Pancreas (tissue), 10 donors: ENCODE results near the gene SEC24D. TPM values are rescaled to one million over a fixed set of nuclear protein-coding genes. Genes with fewer than 3 reads are reported as not detected.
A peak's percentile ranks its signal among the peaks of the same experiment; 100 is the strongest.

ENCODE experiments used
- ATAC-seq, 4 donors: fragments of 200-7000 bp; cut with Tn5 transposase; one replicate each; pipeline versions ENCODE4 v1.8.0 to v1.9.1; 2020; ENCODE audit warnings: mild to moderate bottlenecking in 4 of 4, moderate library complexity in 4 of 4
- DNase-seq, 6 donors: peaks; one replicate each; pipeline ENCODE4 v3.0.0-alpha.2; 2020
- FAIRE-seq: peaks from 2 replicates; lab custom pipeline; 2012; peaks lifted over from hg19 to GRCh38; lab: Jason Lieb, UNC
- H3K27ac ChIP-seq, 4 donors: fragments of 200-600 bp; sonication (generic); 1 replicate in 3 of 4; 2 replicates in 1 of 4; pipeline versions ENCODE4 v1.5.0 to v1.8.0; 2020
- H3K27me3 ChIP-seq, 4 donors: fragments of 200-600 bp; one replicate each; pipeline ENCODE4 v1.8.0; 2021
- H3K36me3 ChIP-seq, 3 donors: fragments of 200-600 bp; sonication (generic) in 1 of 3; one replicate each; pipeline versions ENCODE4 v1.5.0 to v1.8.0; 2020 to 2021
- H3K4me1 ChIP-seq, 3 donors: fragments of 200-600 bp; one replicate each; pipeline ENCODE4 v1.8.0; 2021
- H3K4me3 ChIP-seq, 4 donors: fragments of 200-600 bp; sonication (generic) in 2 of 4; one replicate each; pipeline versions ENCODE4 v1.5.0 to v1.8.0; 2020 to 2021
- H3K9me3 ChIP-seq, 4 donors: fragments of 200-600 bp; one replicate each; pipeline ENCODE4 v1.8.0; 2021
- CTCF ChIP-seq, 4 donors: fragments of 200-600 bp; sonication (generic) in 3 of 4; IDR thresholded peaks; one replicate each; pipeline versions ENCODE4 v1.5.0 to v1.8.0; 2021; ENCODE audit warnings: antibody characterized with exemption in 4 of 4
- WGBS, 2 donors: extraction: QIAGEN DNeasy Blood & Tissue Kit; methylation state at CpG; one replicate each; pipeline ENCODE4 v1.1.7; 2013; 5-methylcytosine and 5-hydroxymethylcytosine counted together
- intact Hi-C, 3 donors: fragments of 100-400 bp; cut with DNase I; formaldehyde crosslinking; loops; one replicate each; pipeline versions ENCODE4 v1.11.1 to v1.14.2; 2022
- polyA plus RNA-seq, 2 donors: library from polyadenylated mRNA; stranded (reverse); fragments of 200-250 nt; gene quantifications; one replicate each; pipeline ENCODE4 v1.2.3, GENCODE V29; 2013
- total RNA-seq, 6 donors: library from RNA; stranded (reverse); fragmentation: NEBNext Ultra II Directional in 4 of 6; extraction: Animal tissue kit (Norgen Biotek cat#: 25700) in 4 of 6; gene quantifications; one replicate each; pipeline versions ENCODE4 v1.2.1 to v1.2.4, GENCODE V29; 2021 to 2023
- donor health status: healthy with polysubstance abuse.
- donor health status: DM: no; HTN: no; CAD: no; lungs with moderate emphysema.
- donor health status: DM: no; HTN: no; CAD: no.
- donor health status: control.
- donor health status: control.
- donor health status: Bipolar disorder and iron deficiency.
- donor health status: DM: yes; HTN: yes; CAD: no.
- donor health status: DM: no; HTN: no; CAD: no.
- donor health status: DM: no; HTN: no; CAD: no.
- donor health status: DM: yes; HTN: yes; CAD: no.

Gene SEC24D
- total and polyA plus RNA-seq, 8 donors, result 10.9 to 49.6 (median 35.1) TPM

- Histone ChIP-seq H3K27me3 (no peaks in the 10 kb centered on the region), H3K4me1 (peaks cover 0 to 23% (median 12%) of the 10 kb centered on the region in 3 donors), H3K36me3 (peaks cover 0 to 21% (median 10%) of the 10 kb centered on the region in 3 donors), H3K9me3 (no peaks in the 10 kb centered on the region), H3K4me3 (no peak overlapping the region), H3K27ac (no peak overlapping the region)
- peak in 2 of 4 donors; percentile 20 to 28 for ATAC-seq
- no peak for DNase-seq
- intact Hi-C loops, result no loop called here
- WGBS, 2 donors, result 77 to 84% methylated on average over 2 of the region's 2 CpGs
- FAIRE-seq, result no peak
- no peak for TF ChIP-seq CTCF (IDR thresholded peaks at IDR 0.05)
Observed at GRCh38 chr4:118751629-118752323, 84.2 kb downstream of the SEC24D start.

- DNase-seq (no peak), ATAC-seq (peak in 2 of 4 donors; percentile 42 to 45), FAIRE-seq (no peak)
- peaks cover 0 to 10% (median 0%) of the 10 kb centered on the region in 3 donors for H3K4me1 ChIP-seq
- no peaks in the 10 kb centered on the region for H3K27me3 ChIP-seq
- 66 to 71% methylated on average over 5 of the region's 5 CpGs for WGBS, 2 donors
- H3K36me3 ChIP-seq, result peaks cover 0 to 24% (median 10%) of the 10 kb centered on the region in 3 donors
- no peak overlapping the region for H3K4me3 ChIP-seq
- H3K9me3 ChIP-seq, result no peaks in the 10 kb centered on the region
- no peak overlapping the region for H3K27ac ChIP-seq
- intact Hi-C loops, result no loop called here
- no peak for TF ChIP-seq CTCF (IDR thresholded peaks at IDR 0.05)
Observed at GRCh38 chr4:118749347-118749988, 86.5 kb downstream of the SEC24D start.

GRCh38 chr4:118746251-118746919 is 89.5 kb downstream of the SEC24D start:
- Histone ChIP-seq H3K36me3 (peaks cover 0 to 30% (median 4%) of the 10 kb centered on the region in 3 donors), H3K27ac (no peak overlapping the region), H3K4me3 (no peak overlapping the region), H3K4me1 (no peaks in the 10 kb centered on the region), H3K9me3 (no peaks in the 10 kb centered on the region), H3K27me3 (no peaks in the 10 kb centered on the region)
- intact Hi-C loops, result no loop called here
- ATAC-seq (peak in 1 of 4 donors; percentile 39), DNase-seq (no peak), FAIRE-seq (no peak)
- TF ChIP-seq CTCF (IDR thresholded peaks at IDR 0.05), result no peak
- WGBS, 2 donors, result 64 to 71% methylated on average over 2 of the region's 2 CpGs

GRCh38 chr4:118745357-118745756 is 90.6 kb downstream of the SEC24D start:
- ATAC-seq (no peak), FAIRE-seq (no peak), DNase-seq (no peak)
- Histone ChIP-seq H3K27me3 (no peaks in the 10 kb centered on the region), H3K27ac (no peak overlapping the region), H3K4me3 (no peak overlapping the region), H3K9me3 (no peaks in the 10 kb centered on the region), H3K36me3 (peaks cover 0 to 22% (median 2%) of the 10 kb centered on the region in 3 donors), H3K4me1 (no peaks in the 10 kb centered on the region)
- 83 to 85% methylated on average over 3 of the region's 3 CpGs for WGBS, 2 donors
- TF ChIP-seq CTCF (IDR thresholded peaks at IDR 0.05), result no peak
- intact Hi-C loops, result no loop called here
